GM23248 (cell line): ENCODE data around the gene RASGEF1B.

Experiments used
- EZH2 ChIP-seq: fragments of 200-600 bp; sonication (generic); IDR thresholded peaks from 2 replicates; pipeline ENCODE4 v1.6.1; 2018; ENCODE audit warnings: antibody characterized with exemption, mild to moderate bottlenecking; ENCODE audit not compliant: insufficient read depth, poor library complexity, severe bottlenecking
- EZH2phosphoT487 ChIP-seq: fragments of 200-600 bp; sonication (generic); IDR thresholded peaks from 2 replicates; pipeline ENCODE4 v1.6.1; 2018; ENCODE audit warnings: antibody characterized with exemption, moderate library complexity, mild to moderate bottlenecking, low read depth; ENCODE audit not compliant: insufficient read depth

GRCh38 chr4:81449015-81449414 lies 22.7 kb downstream of the RASGEF1B start:
- no peak for TF ChIP-seq EZH2phosphoT487
- no peak for TF ChIP-seq EZH2
